HepG2 (cell line): ENCODE measurements around the gene TMEM44. TPM values are rescaled to one million over a fixed set of nuclear protein-coding genes. Genes with fewer than 3 reads are reported as not detected.

Source experiments
- ATAC-seq: fragments of 200-7000 bp; cut with Tn5 transposase; 3 replicates; pipeline ENCODE4 v1.9.1; 2020; ENCODE audit warnings: mild to moderate bottlenecking, moderate library complexity
- BruUV-seq: library from RNA; stranded (reverse); fragments of 400-500 nt; replicated peaks from 2 replicates; lab custom pipeline; 2021; lab: Mats Ljungman, UMichigan
- CTCF ChIA-PET: fragments of 300-600 bp; formaldehyde crosslinking; extraction: SDS; loops from one replicate; lab custom pipeline; 2021; ENCODE audit warnings: low total read pairs, inconsistent platforms, low intra/inter-chr PET ratio; lab: Yijun Ruan, JAX
- POLR2A ChIA-PET: fragments of 350-600 bp; sonication (Branson Sonifier 250); formaldehyde crosslinking; loops from one replicate; lab custom pipeline; 2020; ENCODE audit warnings: antibody characterized with exemption, inconsistent platforms; lab: Yijun Ruan, JAX
- DNase-seq: peaks from one replicate; pipeline ENCODE4 v3.0.0-alpha.2; 2015; ENCODE audit warnings: low spot score
- FAIRE-seq: peaks from 3 replicates; lab custom pipeline; 2011; peaks lifted over from hg19 to GRCh38; lab: Jason Lieb, UNC
- H2AFZ ChIP-seq: one replicate; pipeline ENCODE4 v1.6.1; 2011; ENCODE audit warnings: low read length, inconsistent platforms
- H3K27ac ChIP-seq: fragments of 300-600 bp; 3 replicates; pipeline ENCODE4 v1.8.0; 2011; ENCODE audit warnings: mixed run types, mild to moderate bottlenecking, mixed read lengths, low read length, inconsistent platforms; ENCODE audit not compliant: insufficient read depth; ENCODE audit errors: extremely low read length
- H3K27me3 ChIP-seq, 2 experiments: fragments of 200-600 bp in 1 of 2; 2 replicates in 1 of 2; 3 replicates in 1 of 2; pipeline versions ENCODE4 v1.6.0 to v1.8.0; 2011; ENCODE audit warnings: low read length in 2 of 2, mild to moderate bottlenecking in 2 of 2, moderate library complexity in 2 of 2, inconsistent platforms in 1 of 2; ENCODE audit not compliant: insufficient read depth in 2 of 2, control insufficient read depth in 1 of 2
- H3K36me3 ChIP-seq, 2 experiments: fragments of 200-600 bp in 1 of 2; replicated peaks in 1 of 2; 2 replicates in 1 of 2; 3 replicates in 1 of 2; pipeline versions ENCODE4 v1.5.1 to v1.8.0; 2011; ENCODE audit warnings: low read length in 2 of 2, inconsistent platforms in 1 of 2; ENCODE audit not compliant: insufficient read depth in 2 of 2, control insufficient read depth in 1 of 2
- H3K4me1 ChIP-seq: 2 replicates; pipeline ENCODE4 v1.5.1; 2012; ENCODE audit warnings: low read length, inconsistent platforms; ENCODE audit not compliant: insufficient read depth
- H3K4me2 ChIP-seq: 2 replicates; pipeline ENCODE4 v1.6.0; 2011; ENCODE audit warnings: low read depth, low read length, inconsistent platforms
- H3K4me3 ChIP-seq, 3 experiments: fragments of 200-600 bp in 1 of 3; sonication (generic), shearing (Covaris generic) in 1 of 3; replicated peaks in 1 of 3; 2 replicates each; pipeline ENCODE4 v1.5.1; 2011 to 2016; ENCODE audit warnings: low read length in 3 of 3, inconsistent platforms in 2 of 3, low read depth in 2 of 3, mild to moderate bottlenecking in 2 of 3, control low read depth in 1 of 3, mixed read lengths in 1 of 3; ENCODE audit not compliant: insufficient read depth in 1 of 3
- H3K79me2 ChIP-seq: one replicate; pipeline ENCODE4 v1.6.1; 2011; ENCODE audit warnings: low read length, inconsistent platforms; ENCODE audit not compliant: insufficient read depth
- H3K9ac ChIP-seq: 2 replicates; pipeline ENCODE4 v1.6.0; 2011; ENCODE audit warnings: mild to moderate bottlenecking, low read depth, low read length, inconsistent platforms; ENCODE audit not compliant: insufficient read depth
- H3K9me3 ChIP-seq: 2 replicates; pipeline ENCODE4 v1.5.1; 2012; ENCODE audit warnings: mild to moderate bottlenecking, low read length
- H4K20me1 ChIP-seq: 2 replicates; pipeline ENCODE4 v1.6.0; 2011; ENCODE audit warnings: inconsistent platforms, mild to moderate bottlenecking, low read length, moderate library complexity; ENCODE audit not compliant: insufficient read depth
- CEBPB ChIP-seq: IDR thresholded peaks from 2 replicates; pipeline ENCODE4 v1.6.1; 2011; ENCODE audit warnings: low read depth, low read length, improper control_type of control experiment, borderline replicate concordance
- ESRRA ChIP-seq: sonication (generic); formaldehyde crosslinking; IDR thresholded peaks from 2 replicates; pipeline ENCODE4 v1.5.1; 2020; ENCODE audit warnings: mild to moderate bottlenecking, low read depth, missing genetic modification reagents
- KDM5A ChIP-seq: fragments of 200-600 bp; sonication (generic); IDR thresholded peaks from 2 replicates; pipeline ENCODE4 v1.7.0; 2018; ENCODE audit warnings: antibody characterized with exemption, mild to moderate bottlenecking, low read length, borderline replicate concordance
- RARG ChIP-seq: sonication (generic); formaldehyde crosslinking; IDR thresholded peaks from 2 replicates; pipeline ENCODE4 v1.4.0; 2020; ENCODE audit warnings: low read depth, mild to moderate bottlenecking, missing genetic modification reagents
- RORA ChIP-seq: sonication (generic); formaldehyde crosslinking; IDR thresholded peaks from 2 replicates; pipeline ENCODE4 v1.5.0; 2020; ENCODE audit warnings: mild to moderate bottlenecking, missing genetic modification reagents, moderate library complexity
- SATB2 ChIP-seq: sonication (generic); formaldehyde crosslinking; IDR thresholded peaks from 2 replicates; pipeline ENCODE4 v1.5.0; 2020; ENCODE audit warnings: missing genetic modification reagents
- SIX4 ChIP-seq: sonication (generic); formaldehyde crosslinking; IDR thresholded peaks from 2 replicates; pipeline ENCODE4 v1.4.0; 2020; ENCODE audit warnings: missing genetic modification reagents
- SMARCC2 ChIP-seq: fragments of 450-650 bp; IDR thresholded peaks from 2 replicates; pipeline ENCODE4 v1.6.1; 2017; ENCODE audit warnings: antibody characterized with exemption, mild to moderate bottlenecking
- TBX2 ChIP-seq: sonication (generic); formaldehyde crosslinking; IDR thresholded peaks from 2 replicates; pipeline ENCODE4 v1.5.0; 2020; ENCODE audit warnings: missing genetic modification reagents, mild to moderate bottlenecking, borderline replicate concordance
- TGIF2 ChIP-seq: IDR thresholded peaks from 2 replicates; pipeline ENCODE4 v1.6.1; 2016; ENCODE audit warnings: control low read depth, missing compliant biosample characterization
- WGBS: methylation state at CpG from one replicate; pipeline ENCODE4 v1.1.6; 2017; ENCODE audit warnings: low lambda C conversion rate; 5-methylcytosine and 5-hydroxymethylcytosine counted together
- in situ Hi-C: cut with HindIII; loops from 2 replicates; pipeline ENCODE4 v1.10.0; 2017; ENCODE audit warnings: low pct_unique_long_range_greater_than_20kb; ENCODE audit not compliant: extremely low pct_ligation_motif_present
- intact Hi-C: fragments of 100-400 bp; cut with micrococcal nuclease; formaldehyde crosslinking; loops from one replicate; pipeline ENCODE4 v1.10.0; 2022; ENCODE audit not compliant: unreplicated experiment
- polyA plus RNA-seq, 8 experiments: library from polyadenylated mRNA; depleted of rRNA in 3 of 8; stranded (reverse) in 7 of 8; unstranded in 1 of 8; fragments of >200 nt; fragmentation: Illumina TruSeq in 4 of 8; extraction: Trizol in 4 of 8; gene quantifications; 2 replicates each; pipeline versions ENCODE4 v1.2.1 to v1.2.3, GENCODE V29; 2011 to 2016; ENCODE audit warnings: low read depth in 4 of 8, missing spikeins in 1 of 8, mixed read lengths in 1 of 8; ENCODE audit not compliant: insufficient read depth in 1 of 8
- total RNA-seq, 5 experiments: library from RNA; depleted of rRNA; stranded (reverse); fragments of >200 nt; fragmentation: Illumina TruSeq; extraction: Trizol; gene quantifications; 2 replicates each; pipeline ENCODE4 v1.2.3, GENCODE V29; 2016; ENCODE audit warnings: low read depth in 1 of 5
- TF ChIP-seq, protein P1 (sequence below): sonication (generic); formaldehyde crosslinking; conservative IDR thresholded peaks from 2 replicates; pipeline ENCODE4 v1.4.0; 2020; ENCODE audit warnings: missing genetic modification reagents
- TF ChIP-seq, protein P2 (sequence below): IDR thresholded peaks from 2 replicates; pipeline ENCODE4 v1.6.1; 2016; ENCODE audit warnings: missing compliant biosample characterization, missing genetic modification reagents, borderline replicate concordance

TMEM44 gene
- total and polyA plus RNA-seq, 2 of the 13 experiments (the other 11 are each of a cell fraction or from before 2014, with no cell fraction given), result 7.3 to 13.8 TPM

GRCh38 chr3:194608981-194609380 is 24.2 kb downstream of the TMEM44 start:
- no peak for TF ChIP-seq RORA (CRISPR knock-in tag)
- no peak for TF ChIP-seq CEBPB
- TF ChIP-seq TBX2 (CRISPR knock-in tag), result no peak
- TF ChIP-seq SATB2, result no peak
- TF ChIP-seq, protein P1, sequence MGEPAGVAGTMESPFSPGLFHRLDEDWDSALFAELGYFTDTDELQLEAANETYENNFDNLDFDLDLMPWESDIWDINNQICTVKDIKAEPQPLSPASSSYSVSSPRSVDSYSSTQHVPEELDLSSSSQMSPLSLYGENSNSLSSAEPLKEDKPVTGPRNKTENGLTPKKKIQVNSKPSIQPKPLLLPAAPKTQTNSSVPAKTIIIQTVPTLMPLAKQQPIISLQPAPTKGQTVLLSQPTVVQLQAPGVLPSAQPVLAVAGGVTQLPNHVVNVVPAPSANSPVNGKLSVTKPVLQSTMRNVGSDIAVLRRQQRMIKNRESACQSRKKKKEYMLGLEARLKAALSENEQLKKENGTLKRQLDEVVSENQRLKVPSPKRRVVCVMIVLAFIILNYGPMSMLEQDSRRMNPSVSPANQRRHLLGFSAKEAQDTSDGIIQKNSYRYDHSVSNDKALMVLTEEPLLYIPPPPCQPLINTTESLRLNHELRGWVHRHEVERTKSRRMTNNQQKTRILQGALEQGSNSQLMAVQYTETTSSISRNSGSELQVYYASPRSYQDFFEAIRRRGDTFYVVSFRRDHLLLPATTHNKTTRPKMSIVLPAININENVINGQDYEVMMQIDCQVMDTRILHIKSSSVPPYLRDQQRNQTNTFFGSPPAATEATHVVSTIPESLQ, result no peak
- TF ChIP-seq ESRRA (CRISPR knock-in tag), result no peak
- no peak for TF ChIP-seq KDM5A
- TF ChIP-seq, protein P2, sequence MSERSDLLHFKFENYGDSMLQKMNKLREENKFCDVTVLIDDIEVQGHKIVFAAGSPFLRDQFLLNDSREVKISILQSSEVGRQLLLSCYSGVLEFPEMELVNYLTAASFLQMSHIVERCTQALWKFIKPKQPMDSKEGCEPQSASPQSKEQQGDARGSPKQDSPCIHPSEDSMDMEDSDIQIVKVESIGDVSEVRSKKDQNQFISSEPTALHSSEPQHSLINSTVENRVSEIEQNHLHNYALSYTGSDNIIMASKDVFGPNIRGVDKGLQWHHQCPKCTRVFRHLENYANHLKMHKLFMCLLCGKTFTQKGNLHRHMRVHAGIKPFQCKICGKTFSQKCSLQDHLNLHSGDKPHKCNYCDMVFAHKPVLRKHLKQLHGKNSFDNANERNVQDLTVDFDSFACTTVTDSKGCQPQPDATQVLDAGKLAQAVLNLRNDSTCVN (CRISPR knock-in tag), result no peak
- TF ChIP-seq TGIF2 (CRISPR knock-in tag), result no peak
- no peak for TF ChIP-seq SIX4 (CRISPR knock-in tag)
- TF ChIP-seq SMARCC2, result no peak
- no peak for TF ChIP-seq RARG (CRISPR knock-in tag)
- WGBS, result 91% methylated on average over 9 of the region's 9 CpGs
- H3K4me2 ChIP-seq, result no peak overlapping the region

More at GRCh38 chr3:194608981-194609380, 24.2 kb downstream of the TMEM44 start:
- no peak overlapping the region for H3K27ac ChIP-seq
- intact Hi-C loops, result no loop called here
- FAIRE-seq (no peak), DNase-seq (no peak), ATAC-seq (no peak)
- POLR2A ChIA-PET, result interaction anchor here (1.7 kb wide), 1 partner anchor 13 kb away, joined by 4 read pairs; no protein-coding TSS in a partner anchor
- no peak overlapping the region for H3K9ac ChIP-seq
- no peak overlapping the region for H2AFZ ChIP-seq
- H3K4me3 ChIP-seq, result no peak overlapping the region
- no peaks in the 10 kb centered on the region for H3K27me3 ChIP-seq
- CTCF ChIA-PET, result no interaction called here
- in situ Hi-C loops, result no loop called here
- H3K79me2 ChIP-seq, result no peaks in the 10 kb centered on the region
- H4K20me1 ChIP-seq, result no peaks in the 10 kb centered on the region
- no peaks in the 10 kb centered on the region for H3K36me3 ChIP-seq
- no peaks in the 10 kb centered on the region for H3K4me1 ChIP-seq
- no TSS peak for BruUV-seq
- no peaks in the 10 kb centered on the region for H3K9me3 ChIP-seq
